Measurements from ENCODE around the gene HIPK4. TPM values are rescaled to one million over a fixed set of nuclear protein-coding genes. Genes with fewer than 3 reads are reported as not detected.
A peak's percentile ranks its signal among the peaks of the same experiment; 100 is the strongest.

The HIPK4 gene
- total and polyA plus RNA-seq, 2 donors from 2014 or later: 0.09 TPM; not detected in 1

DNA sequence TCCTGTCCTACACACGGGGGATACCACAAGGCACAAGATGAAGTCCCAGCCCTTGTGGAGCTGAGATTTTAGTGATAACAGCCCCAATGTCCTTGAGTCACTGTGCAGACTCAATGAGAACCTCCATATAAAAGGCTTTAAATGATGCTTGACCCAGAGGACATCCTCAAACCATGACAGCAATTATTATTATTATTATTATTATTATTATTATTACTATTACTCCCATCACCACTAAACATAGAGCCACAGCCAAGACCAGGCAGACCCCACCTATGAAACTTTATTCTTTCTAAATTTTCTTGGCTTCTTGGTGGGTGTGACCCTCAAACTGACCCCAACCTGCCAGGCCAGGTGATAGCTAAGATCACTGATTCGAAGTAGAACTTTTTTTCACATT lies 52.9 kb downstream of the HIPK4 start:
- Histone ChIP-seq H3K9me3 (ENCODE audit: control insufficient read depth in 2 of 3, insufficient read depth in 1 of 3, low read length in 3 of 3) (no peaks in the 10 kb centered on the region), H3K36me3 (ENCODE audit: control insufficient read depth in 2 of 3, insufficient read depth in 3 of 3, low read length in 3 of 3) (peaks cover 2 to 7% (median 6%) of the 10 kb centered on the region in 3 donors), H3K9ac (ENCODE audit: low read length in 3 of 3) (no peak overlapping the region), H3K27me3 (ENCODE audit: control insufficient read depth, insufficient read depth, low read length) (no peaks in the 10 kb centered on the region), H3K4me3 (ENCODE audit: low read length in 3 of 3) (no peak overlapping the region), H3K27ac (ENCODE audit: low read depth in 2 of 2, low read length in 2 of 2) (no peak overlapping the region), H3K4me1 (ENCODE audit: control insufficient read depth in 2 of 3, insufficient read depth in 2 of 3, low read depth in 1 of 3, low read length in 3 of 3) (no peaks in the 10 kb centered on the region)
- DNase-seq: no peak
- no peak for FAIRE-seq
- intact Hi-C loops (cut with DNase I): no loop called here
- TF ChIP-seq, protein P1, sequence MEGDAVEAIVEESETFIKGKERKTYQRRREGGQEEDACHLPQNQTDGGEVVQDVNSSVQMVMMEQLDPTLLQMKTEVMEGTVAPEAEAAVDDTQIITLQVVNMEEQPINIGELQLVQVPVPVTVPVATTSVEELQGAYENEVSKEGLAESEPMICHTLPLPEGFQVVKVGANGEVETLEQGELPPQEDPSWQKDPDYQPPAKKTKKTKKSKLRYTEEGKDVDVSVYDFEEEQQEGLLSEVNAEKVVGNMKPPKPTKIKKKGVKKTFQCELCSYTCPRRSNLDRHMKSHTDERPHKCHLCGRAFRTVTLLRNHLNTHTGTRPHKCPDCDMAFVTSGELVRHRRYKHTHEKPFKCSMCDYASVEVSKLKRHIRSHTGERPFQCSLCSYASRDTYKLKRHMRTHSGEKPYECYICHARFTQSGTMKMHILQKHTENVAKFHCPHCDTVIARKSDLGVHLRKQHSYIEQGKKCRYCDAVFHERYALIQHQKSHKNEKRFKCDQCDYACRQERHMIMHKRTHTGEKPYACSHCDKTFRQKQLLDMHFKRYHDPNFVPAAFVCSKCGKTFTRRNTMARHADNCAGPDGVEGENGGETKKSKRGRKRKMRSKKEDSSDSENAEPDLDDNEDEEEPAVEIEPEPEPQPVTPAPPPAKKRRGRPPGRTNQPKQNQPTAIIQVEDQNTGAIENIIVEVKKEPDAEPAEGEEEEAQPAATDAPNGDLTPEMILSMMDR (IDR thresholded peaks at IDR 0.05; ENCODE audit: borderline replicate concordance, extremely low read depth, insufficient read depth): no peak

- no peak overlapping the region for H3K4me3 ChIP-seq (ENCODE audit: low read length in 3 of 3)
- peak in 1 of 5 donors; percentile 4 for DNase-seq
- no peak overlapping the region for H3K9ac ChIP-seq (ENCODE audit: low read length in 3 of 3)
- TF ChIP-seq, protein P1 (IDR thresholded peaks at IDR 0.05; ENCODE audit: borderline replicate concordance, extremely low read depth, insufficient read depth): no peak
- H3K9me3 ChIP-seq (ENCODE audit: control insufficient read depth in 2 of 3, insufficient read depth in 1 of 3, low read length in 3 of 3): no peaks in the 10 kb centered on the region
- H3K27ac ChIP-seq (ENCODE audit: low read depth in 2 of 2, low read length in 2 of 2): no peak overlapping the region
- H3K27me3 ChIP-seq (ENCODE audit: control insufficient read depth, insufficient read depth, low read length): no peaks in the 10 kb centered on the region
- intact Hi-C loops (cut with DNase I): no loop called here
- peaks cover 2 to 8% (median 6%) of the 10 kb centered on the region in 3 donors for H3K36me3 ChIP-seq (ENCODE audit: control insufficient read depth in 2 of 3, insufficient read depth in 3 of 3, low read length in 3 of 3)
- no peaks in the 10 kb centered on the region for H3K4me1 ChIP-seq (ENCODE audit: control insufficient read depth in 2 of 3, insufficient read depth in 2 of 3, low read depth in 1 of 3, low read length in 3 of 3)
- no peak for FAIRE-seq
These were observed 53.4 kb downstream of the HIPK4 start for GRCh38 chr19:40336601-40336900.

- Histone ChIP-seq H3K9me3 (ENCODE audit: control insufficient read depth in 2 of 3, insufficient read depth in 1 of 3, low read length in 3 of 3) (no peaks in the 10 kb centered on the region), H3K27me3 (ENCODE audit: control insufficient read depth, insufficient read depth, low read length) (no peaks in the 10 kb centered on the region), H3K27ac (ENCODE audit: low read depth in 2 of 2, low read length in 2 of 2) (no peak overlapping the region), H3K9ac (ENCODE audit: low read length in 3 of 3) (no peak overlapping the region), H3K4me1 (ENCODE audit: control insufficient read depth in 2 of 3, insufficient read depth in 2 of 3, low read depth in 1 of 3, low read length in 3 of 3) (no peaks in the 10 kb centered on the region), H3K36me3 (ENCODE audit: control insufficient read depth in 2 of 3, insufficient read depth in 3 of 3, low read length in 3 of 3) (peaks cover 2 to 12% (median 8%) of the 10 kb centered on the region in 3 donors), H3K4me3 (ENCODE audit: low read length in 3 of 3) (no peak overlapping the region)
- TF ChIP-seq, protein P1 (IDR thresholded peaks at IDR 0.05; ENCODE audit: borderline replicate concordance, extremely low read depth, insufficient read depth): no peak
- FAIRE-seq (no peak), DNase-seq (peak in 1 of 5 donors; percentile 19)
- intact Hi-C loops (cut with DNase I): no loop called here
These were observed 54.0 kb downstream of the HIPK4 start for GRCh38 chr19:40335855-40336600.

Measured in kidney (tissue), 14 donors.